SK-N-SH (cell line): ENCODE data around the gene ZNF594. TPM values are rescaled to one million over a fixed set of nuclear protein-coding genes. Genes with fewer than 3 reads are reported as not detected.

Experiments used
- CTCF ChIA-PET: fragments of 300-600, 350-600 bp; formaldehyde crosslinking; extraction: SDS; loops from one replicate; lab custom pipeline; 2021; lab: Yijun Ruan, JAX
- POLR2A ChIA-PET: fragments of 350-600 bp; sonication (Branson Sonifier 250); formaldehyde crosslinking; extraction: SDS; loops from one replicate; lab custom pipeline; 2020; ENCODE audit warnings: antibody characterized with exemption, inconsistent platforms; lab: Yijun Ruan, JAX
- DNase-seq: peaks from one replicate; pipeline ENCODE4 v3.0.0; 2012
- H2AFZ ChIP-seq: fragments of 200-600 bp; sonication (generic); 2 replicates; pipeline ENCODE4 v1.8.1; 2016; ENCODE audit warnings: antibody characterized with exemption, mild to moderate bottlenecking, low read depth
- H3F3A ChIP-seq: fragments of 200-600 bp; sonication (generic); replicated peaks from 2 replicates; pipeline ENCODE3; 2016; ENCODE audit warnings: antibody characterized with exemption, mild to moderate bottlenecking; ENCODE audit not compliant: insufficient read depth
- H3K27ac ChIP-seq, 2 experiments: fragments of 200-500 bp in 1 of 2; fragments of 200-600 bp in 1 of 2; sonication (Bioruptor generic) in 1 of 2; sonication (generic), shearing (Covaris generic) in 1 of 2; 2 replicates each; pipeline versions ENCODE4 v1.5.1 to v1.6.1; 2014 to 2016; ENCODE audit warnings: low read depth in 2 of 2, inconsistent platforms in 1 of 2, low read length in 1 of 2, mild to moderate bottlenecking in 1 of 2, mixed read lengths in 1 of 2
- H3K27me3 ChIP-seq: fragments of 200-600 bp; sonication (generic), shearing (Covaris generic); 2 replicates; pipeline ENCODE4 v1.6.1; 2016; ENCODE audit warnings: mixed run types; ENCODE audit not compliant: insufficient read depth
- H3K36me3 ChIP-seq, 2 experiments: fragments of 200-500 bp in 1 of 2; fragments of 200-600 bp in 1 of 2; sonication (Bioruptor generic) in 1 of 2; sonication (generic) in 1 of 2; replicated peaks in 1 of 2; 2 replicates each; pipeline versions ENCODE3 to v1.5.1; 2014 to 2016; ENCODE audit warnings: low read length in 1 of 2, mild to moderate bottlenecking in 1 of 2; ENCODE audit not compliant: insufficient read depth in 2 of 2, control insufficient read depth in 1 of 2
- H3K4me1 ChIP-seq, 2 experiments: fragments of 200-500 bp in 1 of 2; fragments of 200-600 bp in 1 of 2; sonication (Bioruptor generic) in 1 of 2; sonication (generic), shearing (Covaris generic) in 1 of 2; 2 replicates each; pipeline versions ENCODE4 v1.5.1 to v1.6.1; 2014 to 2016; ENCODE audit warnings: low read depth in 1 of 2, low read length in 1 of 2, mixed run types in 1 of 2; ENCODE audit not compliant: insufficient read depth in 2 of 2, control insufficient read depth in 1 of 2
- H3K4me2 ChIP-seq: fragments of 200-600 bp; sonication (generic), shearing (Covaris generic); 2 replicates; pipeline ENCODE4 v1.6.1; 2017; ENCODE audit warnings: mixed run types
- H3K4me3 ChIP-seq, 2 experiments: fragments of 200-500 bp in 1 of 2; fragments of 200-600 bp in 1 of 2; sonication (Bioruptor generic) in 1 of 2; sonication (generic), shearing (Covaris generic) in 1 of 2; 2 replicates each; pipeline versions ENCODE4 v1.5.1 to v1.8.1; 2014 to 2016; ENCODE audit warnings: low read depth in 2 of 2, inconsistent platforms in 1 of 2, low read length in 1 of 2, mild to moderate bottlenecking in 1 of 2, mixed read lengths in 1 of 2, moderate library complexity in 1 of 2
- H3K79me2 ChIP-seq: fragments of 200-600 bp; sonication (generic); 2 replicates; pipeline ENCODE4 v1.8.1; 2017; ENCODE audit warnings: mild to moderate bottlenecking; ENCODE audit not compliant: insufficient read depth
- H3K9ac ChIP-seq: fragments of 200-600 bp; sonication (generic); 2 replicates; pipeline ENCODE4 v1.6.1; 2017; ENCODE audit warnings: mixed run types
- H3K9me2 ChIP-seq: fragments of 200-600 bp; sonication (generic); 2 replicates; pipeline ENCODE4 v1.6.1; 2017; ENCODE audit warnings: mixed run types
- H3K9me3 ChIP-seq: fragments of 200-600 bp; sonication (generic); 2 replicates; pipeline ENCODE4 v1.6.1; 2017; ENCODE audit warnings: mixed run types, mild to moderate bottlenecking, moderate library complexity
- H4K20me1 ChIP-seq: fragments of 200-600 bp; sonication (generic); 2 replicates; pipeline ENCODE4 v1.6.1; 2017; ENCODE audit warnings: mild to moderate bottlenecking, mixed run types; ENCODE audit not compliant: insufficient read depth
- CTCF ChIP-seq: fragments of 200-600 bp; sonication (generic); IDR thresholded peaks from 2 replicates; pipeline ENCODE4 v1.6.1; 2017; ENCODE audit warnings: antibody characterized with exemption, mild to moderate bottlenecking, moderate library complexity
- EP300 ChIP-seq, 2 experiments: IDR thresholded peaks; 2 replicates each; pipeline versions ENCODE4 v1.4.0 to v1.6.1; 2012; ENCODE audit warnings: borderline replicate concordance in 1 of 2, low read depth in 1 of 2, low read length in 1 of 2
- FOXM1 ChIP-seq: IDR thresholded peaks from 2 replicates; pipeline ENCODE4 v1.4.0; 2012; ENCODE audit warnings: low read depth, mild to moderate bottlenecking
- MAX ChIP-seq: IDR thresholded peaks from 2 replicates; pipeline ENCODE4 v1.4.0; 2012; ENCODE audit warnings: low read depth
- MXI1 ChIP-seq: IDR thresholded peaks from 2 replicates; pipeline ENCODE4 v1.6.1; 2012; ENCODE audit warnings: mild to moderate bottlenecking, low read depth, low read length, improper control_type of control experiment
- NRF1 ChIP-seq: IDR thresholded peaks from 2 replicates; pipeline ENCODE4 v1.6.1; 2012; ENCODE audit warnings: low read depth, mild to moderate bottlenecking, low read length
- POLR2AphosphoS5 ChIP-seq: IDR thresholded peaks from 2 replicates; pipeline ENCODE4 v1.6.1; 2012; ENCODE audit warnings: low read depth, low read length
- RAD21 ChIP-seq: IDR thresholded peaks from 2 replicates; pipeline ENCODE4 v1.6.1; 2012; ENCODE audit warnings: mild to moderate bottlenecking, low read length
- REST ChIP-seq: IDR thresholded peaks from 2 replicates; pipeline ENCODE4 v1.6.1; 2012; ENCODE audit warnings: mild to moderate bottlenecking, low read depth, low read length, moderate library complexity
- RXRA ChIP-seq: IDR thresholded peaks from 2 replicates; pipeline ENCODE4 v1.4.0; 2012; ENCODE audit warnings: low read depth, mild to moderate bottlenecking, borderline replicate concordance
- SIN3A ChIP-seq: IDR thresholded peaks from 2 replicates; pipeline ENCODE4 v1.6.1; 2012; ENCODE audit warnings: low read depth, mild to moderate bottlenecking, low read length, moderate library complexity, borderline replicate concordance
- USF2 ChIP-seq: fragments of 150-350 bp; IDR thresholded peaks from 2 replicates; pipeline ENCODE4 v1.6.1; 2017; ENCODE audit warnings: antibody characterized with exemption, low read length, low read depth, borderline replicate concordance
- ZBTB33 ChIP-seq: IDR thresholded peaks from 2 replicates; pipeline ENCODE4 v1.4.0; 2012; ENCODE audit warnings: low read depth, borderline replicate concordance
- WGBS: methylation state at CpG from one replicate; pipeline ENCODE4 v1.1.6; 2017; ENCODE audit warnings: low lambda C conversion rate; 5-methylcytosine and 5-hydroxymethylcytosine counted together
- polyA plus RNA-seq, 3 experiments: library from polyadenylated mRNA; depleted of rRNA; stranded (reverse); fragments of >200 nt; gene quantifications; 2 replicates each; pipeline ENCODE4 v1.2.3, GENCODE V29; 2012

ZNF594 gene
- polyA plus RNA-seq, 1 of the 3 experiments (the other 2 are of a cell fraction) = 2.8 TPM

- no peaks in the 10 kb centered on the region for H4K20me1 ChIP-seq
- H3K9ac ChIP-seq = no peak overlapping the region
- no peak overlapping the region for H3K4me2 ChIP-seq
- H2AFZ ChIP-seq = no peak overlapping the region
- H3K9me3 ChIP-seq = no peaks in the 10 kb centered on the region
- no peaks in the 10 kb centered on the region for H3K9me2 ChIP-seq
- 87% methylated on average over 3 of the region's 3 CpGs for WGBS
- no peaks in the 10 kb centered on the region for H3K79me2 ChIP-seq
- H3K4me1 ChIP-seq = no peaks in the 10 kb centered on the region
- H3K27me3 ChIP-seq = no peaks in the 10 kb centered on the region
- H3F3A ChIP-seq = no peaks in the 10 kb centered on the region
- H3K27ac ChIP-seq = no peak overlapping the region
- CTCF ChIA-PET = interaction anchor here (0.7 to 3.7 kb wide), 4 partner anchors 11 to 202 kb away, joined by 3 to 14 read pairs (median 3); no protein-coding TSS in a partner anchor
- POLR2A ChIA-PET = interaction anchor here (0.5 kb wide), 1 partner anchor 11 kb away, joined by 3 read pairs; no protein-coding TSS in a partner anchor
- no peak overlapping the region for H3K4me3 ChIP-seq
- DNase-seq = no peak
- TF ChIP-seq NRF1 = no peak
- TF ChIP-seq POLR2AphosphoS5 = no peak
- no peak for TF ChIP-seq MAX
- no peak for TF ChIP-seq ZBTB33
- TF ChIP-seq USF2 = no peak
- no peak for TF ChIP-seq RXRA
- TF ChIP-seq EP300 (IDR thresholded peaks at IDR 0.05; ENCODE audit: borderline replicate concordance in 1 of 2, low read depth in 1 of 2, low read length in 1 of 2) = no peak
- no peak for TF ChIP-seq CTCF
- no peak for TF ChIP-seq SIN3A
- no peak for TF ChIP-seq FOXM1
- no peak for TF ChIP-seq RAD21
- no peak for TF ChIP-seq MXI1
- no peak for TF ChIP-seq REST
- no peaks in the 10 kb centered on the region for H3K36me3 ChIP-seq
Measured at GRCh38 chr17:5236938-5237540, 45.4 kb upstream of the ZNF594 start.
